PC-3 (cell line): ENCODE results near the gene SGMS1. TPM values are rescaled to one million over a fixed set of nuclear protein-coding genes. Genes with fewer than 3 reads are reported as not detected.

Experiments used
- ATAC-seq: fragments of 200-7000 bp; cut with Tn5 transposase; 2 replicates; pipeline ENCODE4 v1.9.1; 2020; ENCODE audit warnings: mild to moderate bottlenecking, moderate library complexity
- BruUV-seq: library from RNA; stranded (reverse); fragments of 400-500 nt; replicated peaks from 2 replicates; lab custom pipeline; 2021; lab: Mats Ljungman, UMichigan
- CTCF ChIA-PET: fragments of 300-600 bp; sonication (Branson Sonifier 250); formaldehyde crosslinking; loops from one replicate; lab custom pipeline; 2022; ENCODE audit warnings: antibody characterized with exemption; lab: Charles Lee
- POLR2A ChIA-PET: fragments of 300-600 bp; sonication (Branson Sonifier 250); formaldehyde crosslinking; loops from one replicate; lab custom pipeline; 2022; ENCODE audit warnings: antibody characterized with exemption; ENCODE audit not compliant: unreplicated experiment; lab: Charles Lee
- DNase-seq: peaks from one replicate; pipeline ENCODE4 v3.0.0-alpha.2; 2015
- H2AFZ ChIP-seq: fragments of 300-600 bp; sonication (generic); 2 replicates; pipeline ENCODE4 v1.6.0; 2016; ENCODE audit warnings: antibody characterized with exemption, low read length
- H3F3A ChIP-seq: fragments of 300-600 bp; sonication (generic); one replicate; pipeline ENCODE4 v1.6.0; 2017; ENCODE audit warnings: antibody characterized with exemption, low read length, control low read depth, mild to moderate bottlenecking; ENCODE audit not compliant: unreplicated experiment
- H3K27ac ChIP-seq: fragments of 300-600 bp; sonication (generic); 2 replicates; pipeline ENCODE4 v1.5.1; 2016; ENCODE audit warnings: mild to moderate bottlenecking, low read length
- H3K27me3 ChIP-seq: fragments of 300-600 bp; sonication (generic); 2 replicates; pipeline ENCODE4 v1.6.1; 2016; ENCODE audit warnings: low read length, mixed read lengths
- H3K36me3 ChIP-seq: fragments of 300-600 bp; sonication (generic); 2 replicates; pipeline ENCODE4 v1.6.1; 2016; ENCODE audit warnings: low read depth, mixed run types, low read length, mixed read lengths
- H3K4me1 ChIP-seq: fragments of 300-600 bp; sonication (generic); 2 replicates; pipeline ENCODE4 v1.5.1; 2016; ENCODE audit warnings: low read length; ENCODE audit not compliant: insufficient read depth
- H3K4me2 ChIP-seq: fragments of 300-600 bp; sonication (generic); 2 replicates; pipeline ENCODE4 v1.6.0; 2016; ENCODE audit warnings: low read length
- H3K4me3 ChIP-seq: fragments of 300-600 bp; sonication (generic); 2 replicates; pipeline ENCODE4 v1.5.1; 2016; ENCODE audit warnings: mild to moderate bottlenecking, low read length, mixed read lengths
- H3K79me2 ChIP-seq: fragments of 300-600 bp; sonication (generic); 2 replicates; pipeline ENCODE4 v1.6.1; 2017; ENCODE audit warnings: low read length, mixed read lengths
- H3K9ac ChIP-seq: fragments of 300-600 bp; sonication (generic); 2 replicates; pipeline ENCODE4 v1.6.0; 2016; ENCODE audit warnings: mild to moderate bottlenecking, low read length
- H3K9me2 ChIP-seq: fragments of 300-600 bp; sonication (generic); replicated peaks from 2 replicates; pipeline ENCODE4 v1.6.1; 2016; ENCODE audit warnings: mixed run types, low read length, mixed read lengths
- H3K9me3 ChIP-seq: fragments of 300-600 bp; sonication (generic); 2 replicates; pipeline ENCODE4 v1.6.1; 2016; ENCODE audit warnings: low read length, mixed read lengths
- H4K20me1 ChIP-seq: fragments of 300-600 bp; sonication (generic); 2 replicates; pipeline ENCODE4 v1.6.1; 2016; ENCODE audit warnings: low read length, mixed read lengths
- EZH2 ChIP-seq: fragments of 300-600 bp; sonication (generic); IDR thresholded peaks from one replicate; pipeline ENCODE4 v1.6.1; 2017; ENCODE audit warnings: antibody characterized with exemption, mild to moderate bottlenecking, low read length; ENCODE audit not compliant: unreplicated experiment
- EZH2phosphoT487 ChIP-seq: fragments of 300-600 bp; sonication (generic); IDR thresholded peaks from 2 replicates; pipeline ENCODE4 v1.6.1; 2018; ENCODE audit warnings: mild to moderate bottlenecking, antibody characterized with exemption, low read length, borderline replicate concordance
- intact Hi-C: fragments of 100-400 bp; cut with micrococcal nuclease; formaldehyde crosslinking; loops from 2 replicates; pipeline ENCODE4 v1.9.0; 2023
- total RNA-seq: library from RNA; depleted of rRNA; stranded (reverse); fragments of >200 nt; gene quantifications from 2 replicates; pipeline ENCODE4 v1.2.3, GENCODE V29; 2014
- TF ChIP-seq, protein P1 (sequence below): fragments of 300-600 bp; sonication (generic); conservative IDR thresholded peaks from 2 replicates; pipeline ENCODE4 v1.5.1; 2017; ENCODE audit warnings: antibody characterized with exemption, low read depth, mild to moderate bottlenecking, low read length

Gene SGMS1
- total RNA-seq, 1 experiment from 2014 or later: 61.4 TPM

DNA sequence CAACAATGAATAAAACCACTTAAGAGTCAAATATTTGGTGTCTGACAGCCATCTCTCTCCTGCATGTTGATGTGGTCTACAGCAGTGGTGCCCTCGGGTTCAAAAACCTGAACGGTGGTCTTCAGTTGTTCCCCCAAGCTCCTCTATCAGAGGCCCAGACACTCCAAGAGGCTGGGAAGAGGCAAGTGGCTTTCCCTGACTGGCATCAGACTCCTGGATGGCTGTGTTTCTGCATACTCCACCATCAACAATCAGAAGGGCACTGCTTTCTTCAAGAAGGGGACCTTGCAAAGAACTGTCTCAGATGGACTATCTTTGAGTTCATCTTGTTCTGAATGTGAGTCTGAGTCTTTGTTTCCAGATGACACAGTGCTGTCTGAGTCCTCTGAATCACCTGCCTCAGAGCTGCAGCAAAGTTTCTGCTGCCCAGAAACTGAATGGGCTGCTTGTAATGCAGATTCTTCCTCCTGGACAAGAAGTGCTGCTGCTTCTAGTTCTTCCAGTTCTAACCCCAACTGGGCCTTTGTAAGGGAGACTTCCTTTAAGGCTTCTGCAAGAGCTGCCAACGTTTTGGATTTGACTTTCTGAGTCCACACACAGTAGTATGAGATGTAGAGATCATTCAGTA lies 5.9 kb upstream of the SGMS1 start:
- H3K4me3 ChIP-seq: no peak overlapping the region
- no peak for DNase-seq
- H3K27ac ChIP-seq: no peak overlapping the region
- no TSS peak for BruUV-seq
- ChIA-PET POLR2A (no interaction called here), CTCF (no interaction called here)
- H3K9me2 ChIP-seq: no peaks in the 10 kb centered on the region
- H3K27me3 ChIP-seq: no peaks in the 10 kb centered on the region
- H3K4me2 ChIP-seq: no peak overlapping the region
- H3K4me1 ChIP-seq: peaks cover 9% of the 10 kb centered on the region
- no peaks in the 10 kb centered on the region for H3K36me3 ChIP-seq
- no peaks in the 10 kb centered on the region for H3K9me3 ChIP-seq
- TF ChIP-seq, protein P1, sequence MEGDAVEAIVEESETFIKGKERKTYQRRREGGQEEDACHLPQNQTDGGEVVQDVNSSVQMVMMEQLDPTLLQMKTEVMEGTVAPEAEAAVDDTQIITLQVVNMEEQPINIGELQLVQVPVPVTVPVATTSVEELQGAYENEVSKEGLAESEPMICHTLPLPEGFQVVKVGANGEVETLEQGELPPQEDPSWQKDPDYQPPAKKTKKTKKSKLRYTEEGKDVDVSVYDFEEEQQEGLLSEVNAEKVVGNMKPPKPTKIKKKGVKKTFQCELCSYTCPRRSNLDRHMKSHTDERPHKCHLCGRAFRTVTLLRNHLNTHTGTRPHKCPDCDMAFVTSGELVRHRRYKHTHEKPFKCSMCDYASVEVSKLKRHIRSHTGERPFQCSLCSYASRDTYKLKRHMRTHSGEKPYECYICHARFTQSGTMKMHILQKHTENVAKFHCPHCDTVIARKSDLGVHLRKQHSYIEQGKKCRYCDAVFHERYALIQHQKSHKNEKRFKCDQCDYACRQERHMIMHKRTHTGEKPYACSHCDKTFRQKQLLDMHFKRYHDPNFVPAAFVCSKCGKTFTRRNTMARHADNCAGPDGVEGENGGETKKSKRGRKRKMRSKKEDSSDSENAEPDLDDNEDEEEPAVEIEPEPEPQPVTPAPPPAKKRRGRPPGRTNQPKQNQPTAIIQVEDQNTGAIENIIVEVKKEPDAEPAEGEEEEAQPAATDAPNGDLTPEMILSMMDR: no peak
- no peak for TF ChIP-seq EZH2phosphoT487
- no peak for TF ChIP-seq EZH2
- intact Hi-C loops: loop anchor here (10.0 kb wide), 1 partner anchor 405 kb away; no protein-coding TSS in a partner anchor
- no peak overlapping the region for H3K9ac ChIP-seq
- H4K20me1 ChIP-seq: no peaks in the 10 kb centered on the region
- H2AFZ ChIP-seq: no peak overlapping the region
- no peaks in the 10 kb centered on the region for H3F3A ChIP-seq
- H3K79me2 ChIP-seq: no peaks in the 10 kb centered on the region
- ATAC-seq: no peak

DNA sequence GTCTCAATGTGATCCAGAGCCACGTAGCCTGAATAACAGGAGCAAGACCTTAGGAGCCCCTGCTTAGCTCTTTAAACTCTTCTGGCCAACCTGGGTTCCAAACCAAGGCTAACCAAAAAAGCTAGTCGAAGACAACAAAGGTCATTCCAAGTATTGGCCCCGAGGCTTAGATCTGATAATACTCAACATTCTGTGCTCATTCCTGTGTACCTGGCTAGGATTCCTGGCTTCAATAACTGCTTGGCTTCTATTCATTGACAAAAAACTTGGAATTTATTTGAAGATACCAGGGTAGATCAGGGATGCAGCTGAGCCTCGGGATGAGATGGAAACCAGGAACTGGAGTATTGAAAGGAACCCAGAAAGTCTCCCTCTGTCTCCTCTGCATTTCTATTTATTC lies 4.1 kb upstream of the SGMS1 start:
- H3K9ac ChIP-seq: no peak overlapping the region
- no peaks in the 10 kb centered on the region for H3K27me3 ChIP-seq
- no peaks in the 10 kb centered on the region for H3K9me2 ChIP-seq
- H3K36me3 ChIP-seq: no peaks in the 10 kb centered on the region
- no peaks in the 10 kb centered on the region for H4K20me1 ChIP-seq
- DNase-seq (no peak), ATAC-seq (no peak)
- H3K4me2 ChIP-seq: no peak overlapping the region
- H3K4me1 ChIP-seq: peaks cover 9% of the 10 kb centered on the region
- BruUV-seq: no TSS peak
- H3K4me3 ChIP-seq: no peak overlapping the region
- H2AFZ ChIP-seq: no peak overlapping the region
- intact Hi-C loops: loop anchor here (10.0 kb wide), 1 partner anchor 403 kb away; no protein-coding TSS in a partner anchor
- TF ChIP-seq, protein P1: no peak
- TF ChIP-seq EZH2phosphoT487: no peak
- H3K9me3 ChIP-seq: no peaks in the 10 kb centered on the region
- POLR2A ChIA-PET: no interaction called here
- H3F3A ChIP-seq: no peaks in the 10 kb centered on the region
- CTCF ChIA-PET: interaction anchor here (0.6 kb wide), 1 partner anchor 132 kb away, joined by 4 read pairs; no protein-coding TSS in a partner anchor
- H3K27ac ChIP-seq: no peak overlapping the region
- H3K79me2 ChIP-seq: peaks cover 7% of the 10 kb centered on the region

DNA sequence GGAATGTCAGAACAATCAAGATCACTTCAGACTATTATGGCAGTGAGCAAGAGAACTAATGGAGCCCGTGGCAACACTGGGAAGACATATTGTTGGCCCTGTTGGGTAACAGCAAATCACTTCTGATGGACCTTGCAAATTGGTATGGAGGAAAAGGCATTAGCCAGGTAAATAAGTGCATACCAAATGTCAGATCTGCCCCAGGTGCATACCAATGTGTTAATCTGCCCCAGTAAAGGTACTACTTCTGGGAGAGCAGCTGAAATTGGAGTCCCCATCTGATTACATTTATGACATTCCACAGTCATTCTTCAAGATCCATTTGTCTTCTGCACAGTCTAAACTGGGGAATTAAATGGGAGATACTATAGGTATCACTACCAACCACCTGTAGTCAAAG lies 3.7 kb upstream of the SGMS1 start:
- H3K36me3 ChIP-seq: no peaks in the 10 kb centered on the region
- peaks cover 12% of the 10 kb centered on the region for H3K79me2 ChIP-seq
- no peaks in the 10 kb centered on the region for H3K9me2 ChIP-seq
- BruUV-seq: no TSS peak
- no peak for DNase-seq
- no peak overlapping the region for H3K4me3 ChIP-seq
- ChIA-PET CTCF (no interaction called here), POLR2A (no interaction called here)
- H4K20me1 ChIP-seq: no peaks in the 10 kb centered on the region
- H3K4me1 ChIP-seq: peaks cover 9% of the 10 kb centered on the region
- ATAC-seq: no peak
- H3F3A ChIP-seq: no peaks in the 10 kb centered on the region
- no peaks in the 10 kb centered on the region for H3K9me3 ChIP-seq
- no peak overlapping the region for H2AFZ ChIP-seq
- intact Hi-C loops: loop anchor here (10.0 kb wide), 1 partner anchor 403 kb away; no protein-coding TSS in a partner anchor
- no peak overlapping the region for H3K27ac ChIP-seq
- H3K9ac ChIP-seq: no peak overlapping the region
- H3K27me3 ChIP-seq: no peaks in the 10 kb centered on the region
- H3K4me2 ChIP-seq: no peak overlapping the region
- TF ChIP-seq EZH2phosphoT487: no peak
- TF ChIP-seq, protein P1: no peak
- no peak for TF ChIP-seq EZH2
